Fibroblast of gingiva (primary cell): ENCODE results near the gene NAA11.
"Not testable (repeated sequence)": the region's sequence is repeated elsewhere in the genome, so short reads cannot be mapped to it uniquely, and the experiment has no call there.

ENCODE experiments used
- DNase-seq: peaks from one replicate; pipeline ENCODE4 v3.0.0-alpha.2; 2011; ENCODE audit warnings: low read depth

NAA11 gene

GRCh38 chr4:79308137-79308536, 17.7 kb downstream of the NAA11 start:
- no peak for DNase-seq

GRCh38 chr4:79306795-79307194, 19.1 kb downstream of the NAA11 start:
- DNase-seq = no peak

GRCh38 chr4:79300280-79300679, 25.6 kb downstream of the NAA11 start:
- no peak for DNase-seq

- no peak for DNase-seq
These were observed 27.4 kb downstream of the NAA11 start for GRCh38 chr4:79298484-79298883.

GRCh38 chr4:79298027-79298426, 27.8 kb downstream of the NAA11 start:
- DNase-seq = no peak

- DNase-seq = no peak
These were observed 28.4 kb downstream of the NAA11 start for GRCh38 chr4:79297479-79297878.

GRCh38 chr4:79296768-79297428, 29.0 kb downstream of the NAA11 start:
- no peak for DNase-seq

GRCh38 chr4:79295086-79295485, 30.8 kb downstream of the NAA11 start:
- no peak for DNase-seq

GRCh38 chr4:79294064-79294463, 31.8 kb downstream of the NAA11 start:
- peak; percentile 45 for DNase-seq

- no peak for DNase-seq
These were observed 33.9 kb downstream of the NAA11 start for GRCh38 chr4:79292008-79292407.

- DNase-seq = no peak
These were observed 35.5 kb downstream of the NAA11 start for GRCh38 chr4:79290376-79290775.

- no peak for DNase-seq
These were observed 37.7 kb downstream of the NAA11 start for GRCh38 chr4:79288185-79288584.

- DNase-seq = no peak
These were observed 38.1 kb downstream of the NAA11 start for GRCh38 chr4:79287718-79288117.

- DNase-seq = no peak
These were observed 38.8 kb downstream of the NAA11 start for GRCh38 chr4:79287076-79287475.

- DNase-seq = no peak
These were observed 44.1 kb downstream of the NAA11 start for GRCh38 chr4:79281566-79282359.

- not testable (repeated sequence) for DNase-seq
These were observed 48.4 kb downstream of the NAA11 start for GRCh38 chr4:79277467-79277866.

- peak; percentile 20 for DNase-seq
These were observed 51.9 kb downstream of the NAA11 start for GRCh38 chr4:79273915-79274314.

- DNase-seq = no peak
These were observed 53.1 kb downstream of the NAA11 start for GRCh38 chr4:79272761-79273160.

- DNase-seq = no peak
These were observed 53.7 kb downstream of the NAA11 start for GRCh38 chr4:79272126-79272525.

GRCh38 chr4:79267671-79268070, 58.2 kb downstream of the NAA11 start:
- DNase-seq = no peak
